ENCODE measurements around the gene CD300LG.

GRCh38 chr17:43855061-43855460 lies 8.1 kb downstream of the CD300LG start:
- TF ChIP-seq, protein P1, sequence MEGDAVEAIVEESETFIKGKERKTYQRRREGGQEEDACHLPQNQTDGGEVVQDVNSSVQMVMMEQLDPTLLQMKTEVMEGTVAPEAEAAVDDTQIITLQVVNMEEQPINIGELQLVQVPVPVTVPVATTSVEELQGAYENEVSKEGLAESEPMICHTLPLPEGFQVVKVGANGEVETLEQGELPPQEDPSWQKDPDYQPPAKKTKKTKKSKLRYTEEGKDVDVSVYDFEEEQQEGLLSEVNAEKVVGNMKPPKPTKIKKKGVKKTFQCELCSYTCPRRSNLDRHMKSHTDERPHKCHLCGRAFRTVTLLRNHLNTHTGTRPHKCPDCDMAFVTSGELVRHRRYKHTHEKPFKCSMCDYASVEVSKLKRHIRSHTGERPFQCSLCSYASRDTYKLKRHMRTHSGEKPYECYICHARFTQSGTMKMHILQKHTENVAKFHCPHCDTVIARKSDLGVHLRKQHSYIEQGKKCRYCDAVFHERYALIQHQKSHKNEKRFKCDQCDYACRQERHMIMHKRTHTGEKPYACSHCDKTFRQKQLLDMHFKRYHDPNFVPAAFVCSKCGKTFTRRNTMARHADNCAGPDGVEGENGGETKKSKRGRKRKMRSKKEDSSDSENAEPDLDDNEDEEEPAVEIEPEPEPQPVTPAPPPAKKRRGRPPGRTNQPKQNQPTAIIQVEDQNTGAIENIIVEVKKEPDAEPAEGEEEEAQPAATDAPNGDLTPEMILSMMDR (IDR thresholded peaks at IDR 0.05; ENCODE audit: poor library complexity): no peak
- TF ChIP-seq EZH2 (IDR thresholded peaks at IDR 0.05; ENCODE audit: borderline replicate concordance): no peak
